Superior temporal gyrus (tissue), 1 donor: Measurements from ENCODE around the gene EYA4.

Source experiments
- DNase-seq: peaks from one replicate; pipeline ENCODE4 v3.0.0-alpha.2; 2016; ENCODE audit errors: extremely low spot score

The EYA4 gene

GRCh38 chr6:133577851-133578250 is 336.7 kb downstream of the EYA4 start:
- no peak for DNase-seq
